HepG2 (cell line): Measurements from ENCODE around the gene UPB1. TPM values are rescaled to one million over a fixed set of nuclear protein-coding genes. Genes with fewer than 3 reads are reported as not detected.
A peak's percentile ranks its signal among the peaks of the same experiment; 100 is the strongest.

ENCODE experiments used
- ATF4 ChIP-seq, 2 experiments: fragments of 450-650 bp in 1 of 2; sonication (generic) in 1 of 2; formaldehyde crosslinking; IDR thresholded peaks; 2 replicates each; pipeline versions ENCODE4 v1.5.0 to v1.8.0; 2020 to 2022; ENCODE audit warnings: mild to moderate bottlenecking in 1 of 2, missing genetic modification reagents in 1 of 2
- DR1 ChIP-seq: sonication (generic); formaldehyde crosslinking; IDR thresholded peaks from 2 replicates; pipeline ENCODE4 v1.8.0; 2021; ENCODE audit warnings: mild to moderate bottlenecking, missing genetic modification reagents, inconsistent platforms
- GTF3A ChIP-seq: sonication (generic); formaldehyde crosslinking; conservative IDR thresholded peaks from 2 replicates; pipeline ENCODE4 v1.4.0; 2020; ENCODE audit warnings: mild to moderate bottlenecking, missing genetic modification reagents
- HIVEP1 ChIP-seq: sonication (generic); formaldehyde crosslinking; IDR thresholded peaks from 2 replicates; pipeline ENCODE4 v1.4.0; 2020; ENCODE audit warnings: mild to moderate bottlenecking, missing genetic modification reagents
- MLLT10 ChIP-seq: sonication (generic); formaldehyde crosslinking; IDR thresholded peaks from 2 replicates; pipeline ENCODE4 v1.4.0; 2020; ENCODE audit warnings: missing genetic modification reagents
- MLX ChIP-seq: IDR thresholded peaks from 2 replicates; pipeline ENCODE4 v1.6.1; 2016
- MXD4 ChIP-seq: IDR thresholded peaks from 2 replicates; pipeline ENCODE4 v1.6.1; 2016; ENCODE audit warnings: mild to moderate bottlenecking, missing biosample characterization, missing genetic modification reagents
- NCOA5 ChIP-seq: sonication (generic); formaldehyde crosslinking; IDR thresholded peaks from 2 replicates; pipeline ENCODE4 v1.4.0; 2020; ENCODE audit warnings: missing genetic modification reagents
- NPAS2 ChIP-seq: sonication (generic); formaldehyde crosslinking; IDR thresholded peaks from 2 replicates; pipeline ENCODE4 v1.8.0; 2022; ENCODE audit warnings: mild to moderate bottlenecking, missing genetic modification reagents, borderline replicate concordance
- RBAK ChIP-seq: sonication (generic); formaldehyde crosslinking; IDR thresholded peaks from 2 replicates; pipeline ENCODE4 v1.5.1; 2020; ENCODE audit warnings: mild to moderate bottlenecking, missing genetic modification reagents
- SIX1 ChIP-seq: sonication (generic); formaldehyde crosslinking; IDR thresholded peaks from 2 replicates; pipeline ENCODE4 v1.4.0; 2020; ENCODE audit warnings: missing genetic modification reagents, borderline replicate concordance
- SMC3 ChIP-seq: IDR thresholded peaks from 2 replicates; pipeline ENCODE4 v1.6.1; 2011; ENCODE audit warnings: low read length, improper control_type of control experiment
- SOX13 ChIP-seq, 3 experiments: fragments of 450-650 bp in 1 of 3; sonication (generic) in 1 of 3; formaldehyde crosslinking in 1 of 3; IDR thresholded peaks in 2 of 3; conservative IDR thresholded peaks in 1 of 3; 2 replicates each; pipeline versions ENCODE4 v1.5.0 to v1.6.1; 2016 to 2020; ENCODE audit warnings: antibody characterized with exemption in 1 of 3, mild to moderate bottlenecking in 1 of 3, missing compliant biosample characterization in 1 of 3, missing genetic modification reagents in 1 of 3, moderate library complexity in 1 of 3
- TGIF2 ChIP-seq: IDR thresholded peaks from 2 replicates; pipeline ENCODE4 v1.6.1; 2016; ENCODE audit warnings: control low read depth, missing compliant biosample characterization
- TRAFD1 ChIP-seq: sonication (generic); formaldehyde crosslinking; IDR thresholded peaks from 2 replicates; pipeline ENCODE4 v1.5.1; 2020; ENCODE audit warnings: missing genetic modification reagents, mild to moderate bottlenecking, borderline replicate concordance
- ZFP36L1 ChIP-seq: sonication (generic); formaldehyde crosslinking; IDR thresholded peaks from 2 replicates; pipeline ENCODE4 v1.8.0; 2022; ENCODE audit warnings: mild to moderate bottlenecking, missing genetic modification reagents, moderate library complexity
- ZNF136 ChIP-seq: sonication (generic); formaldehyde crosslinking; IDR thresholded peaks from 2 replicates; pipeline ENCODE4 v1.8.1; 2022; ENCODE audit warnings: low read depth, mild to moderate bottlenecking, moderate library complexity, missing genetic modification reagents
- ZNF256 ChIP-seq: sonication (generic); formaldehyde crosslinking; conservative IDR thresholded peaks from 2 replicates; pipeline ENCODE4 v1.4.0; 2020; ENCODE audit warnings: missing genetic modification reagents
- ZNF281 ChIP-seq: sonication (generic); formaldehyde crosslinking; IDR thresholded peaks from 2 replicates; pipeline ENCODE4 v1.4.0; 2020; ENCODE audit warnings: missing genetic modification reagents, borderline replicate concordance
- ZNF607 ChIP-seq: sonication (generic); formaldehyde crosslinking; IDR thresholded peaks from 2 replicates; pipeline ENCODE4 v1.5.1; 2020; ENCODE audit warnings: missing genetic modification reagents, mild to moderate bottlenecking, borderline replicate concordance
- ZNF660 ChIP-seq: sonication (generic); formaldehyde crosslinking; IDR thresholded peaks from 2 replicates; pipeline ENCODE4 v1.5.1; 2020; ENCODE audit warnings: mild to moderate bottlenecking, low read depth, missing genetic modification reagents, borderline replicate concordance
- ZNF704 ChIP-seq: sonication (generic); formaldehyde crosslinking; IDR thresholded peaks from 2 replicates; pipeline ENCODE4 v1.8.1; 2023; ENCODE audit warnings: mild to moderate bottlenecking, inconsistent platforms, moderate library complexity, missing genetic modification reagents, borderline replicate concordance
- ZNF773 ChIP-seq: sonication (generic); formaldehyde crosslinking; IDR thresholded peaks from 2 replicates; pipeline ENCODE4 v1.4.0; 2020; ENCODE audit warnings: missing genetic modification reagents, borderline replicate concordance
- polyA plus RNA-seq, 8 experiments: library from polyadenylated mRNA; depleted of rRNA in 3 of 8; stranded (reverse) in 7 of 8; unstranded in 1 of 8; fragments of >200 nt; fragmentation: Illumina TruSeq in 4 of 8; extraction: Trizol in 4 of 8; gene quantifications; 2 replicates each; pipeline versions ENCODE4 v1.2.1 to v1.2.3, GENCODE V29; 2011 to 2016; ENCODE audit warnings: low read depth in 4 of 8, missing spikeins in 1 of 8, mixed read lengths in 1 of 8; ENCODE audit not compliant: insufficient read depth in 1 of 8
- total RNA-seq, 5 experiments: library from RNA; depleted of rRNA; stranded (reverse); fragments of >200 nt; fragmentation: Illumina TruSeq; extraction: Trizol; gene quantifications; 2 replicates each; pipeline ENCODE4 v1.2.3, GENCODE V29; 2016; ENCODE audit warnings: low read depth in 1 of 5

UPB1 gene
- total and polyA plus RNA-seq, 2 of the 13 experiments (the other 11 are each of a cell fraction or from before 2014, with no cell fraction given) = 0.38 to 1.2 TPM

GRCh38 chr22:24525416-24526037 is 30.4 kb downstream of the UPB1 start (continued):
- TF ChIP-seq ZNF281 (CRISPR knock-in tag) (peak; percentile 40; the same call in 1 of the 2 replicates), ZNF773 (CRISPR knock-in tag) (no peak), HIVEP1 (CRISPR knock-in tag) (no peak), SIX1 (CRISPR knock-in tag) (peak; percentile 64; the same call in 1 of the 2 replicates), ZNF136 (CRISPR knock-in tag) (no peak), SMC3 (peak; percentile 99), TGIF2 (0 out of 2 replicates have a peak, but pooled peaks have one; percentile 47), NCOA5 (no peak), ZNF607 (no peak), DR1 (CRISPR knock-in tag) (no peak), ZNF256 (no peak), ATF4 (CRISPR knock-in tag; IDR thresholded peaks at IDR 0.05) (no peak), GTF3A (CRISPR knock-in tag) (no peak), NPAS2 (CRISPR knock-in tag) (no peak), TRAFD1 (CRISPR knock-in tag) (no peak), MLX (peak; percentile 69), RBAK (CRISPR knock-in tag) (no peak), MLLT10 (no peak), SOX13 (IDR thresholded peaks at IDR 0.05) (no peak), SOX13 (CRISPR knock-in tag; conservative IDR thresholded peaks at IDR 0.05 in 1 of 2, IDR thresholded peaks at IDR 0.05 in 1 of 2) (peak in 1 of 2 experiments; percentile 82; a peak in 2 of 4 replicates), ZNF704 (CRISPR knock-in tag) (no peak), ZFP36L1 (CRISPR knock-in tag) (no peak), ZNF660 (CRISPR knock-in tag) (no peak), MXD4 (CRISPR knock-in tag) (no peak)
